Activated B cell treated with CpG ODN at 0.5 μM for 24 hours (primary cell): ENCODE data around the gene MPST. TPM values are rescaled to one million over a fixed set of nuclear protein-coding genes. Genes with fewer than 3 reads are reported as not detected.

Source experiments
- ATAC-seq: fragments of 200-7000 bp; cut with Tn5 transposase; one replicate; pipeline ENCODE4 v1.10.0; 2021; ENCODE audit warnings: low read depth, mild to moderate bottlenecking, moderate library complexity
- CTCF ChIA-PET: fragments of 350-600 bp; sonication (Branson Sonifier 250); formaldehyde crosslinking; loops from one replicate; lab custom pipeline; 2021; ENCODE audit warnings: antibody characterized with exemption; lab: Charles Lee
- POLR2A ChIA-PET: fragments of 350-600 bp; sonication (Branson Sonifier 250); formaldehyde crosslinking; loops from one replicate; lab custom pipeline; 2021; ENCODE audit warnings: antibody characterized with exemption; lab: Charles Lee
- DNase-seq: peaks from one replicate; pipeline ENCODE4 v3.0.0; 2022
- H3K27ac Mint-ChIP-seq: one replicate; pipeline ENCODE4 v1.8.0; 2020; ENCODE audit warnings: mixed read lengths
- H3K27me3 Mint-ChIP-seq: one replicate; pipeline ENCODE4 v1.8.0; 2021; ENCODE audit warnings: mixed read lengths
- H3K36me3 Mint-ChIP-seq: one replicate; pipeline ENCODE4 v1.8.0; 2021; ENCODE audit warnings: low read depth, mixed read lengths
- H3K4me1 Mint-ChIP-seq: one replicate; pipeline ENCODE4 v1.8.0; 2021; ENCODE audit warnings: mixed read lengths
- H3K4me3 Mint-ChIP-seq: one replicate; pipeline ENCODE4 v1.8.0; 2020; ENCODE audit warnings: mild to moderate bottlenecking, mixed read lengths
- H3K9me3 Mint-ChIP-seq: one replicate; pipeline ENCODE4 v1.8.0; 2020; ENCODE audit warnings: mixed read lengths
- CTCF ChIP-seq: fragments of 200-600 bp; IDR thresholded peaks from one replicate; pipeline ENCODE4 v1.8.0; 2022; ENCODE audit warnings: antibody characterized with exemption, mild to moderate bottlenecking
- intact Hi-C: fragments of 100-400 bp; cut with micrococcal nuclease; formaldehyde crosslinking; loops from one replicate; pipeline ENCODE4 v1.15.1; 2024
- total RNA-seq: library from RNA; stranded (reverse); gene quantifications from 2 replicates; pipeline ENCODE4 v1.2.3, GENCODE V29; 2022

MPST gene
- total RNA-seq, 1 donor from 2014 or later = 15.6 TPM

- Mint-ChIP-seq H3K36me3 (peaks cover 46% of the 10 kb centered on the region), H3K4me3 (no peak overlapping the region), H3K4me1 (no peaks in the 10 kb centered on the region), H3K27ac (no peak overlapping the region), H3K27me3 (no peaks in the 10 kb centered on the region), H3K9me3 (no peaks in the 10 kb centered on the region)
- ChIA-PET POLR2A (interaction anchor here (0.5 kb wide), 1 partner anchor 530 kb away, joined by 6 read pairs; no protein-coding TSS in a partner anchor), CTCF (no interaction called here)
- intact Hi-C loops = no loop called here
- no peak for TF ChIP-seq CTCF
- ATAC-seq (no peak), DNase-seq (no peak)
Observed at GRCh38 chr22:37060801-37061610, 41.5 kb downstream of the MPST start.

- POLR2A ChIA-PET = interaction anchor here (0.5 kb wide), 1 partner anchor 531 kb away, joined by 6 read pairs; no protein-coding TSS in a partner anchor
- no peaks in the 10 kb centered on the region for H3K4me1 Mint-ChIP-seq
Observed at GRCh38 chr22:37061611-37062375, 42.3 kb downstream of the MPST start.

GRCh38 chr22:37062376-37062675 lies 42.8 kb downstream of the MPST start:
- CTCF ChIA-PET = no interaction called here
- POLR2A ChIA-PET = interaction anchor here (0.6 kb wide), 1 partner anchor 237 kb away, joined by 3 read pairs; no protein-coding TSS in a partner anchor
- H3K4me1 Mint-ChIP-seq = no peaks in the 10 kb centered on the region

More at GRCh38 chr22:37061611-37062375, 42.3 kb downstream of the MPST start:
- Mint-ChIP-seq H3K27ac (no peak overlapping the region), H3K9me3 (no peaks in the 10 kb centered on the region), H3K36me3 (peaks cover 39% of the 10 kb centered on the region), H3K27me3 (no peaks in the 10 kb centered on the region), H3K4me3 (no peak overlapping the region)
- DNase-seq (no peak), ATAC-seq (no peak)
- no peak for TF ChIP-seq CTCF
- intact Hi-C loops = no loop called here
- CTCF ChIA-PET = no interaction called here

GRCh38 chr22:37062702-37063381 lies 43.3 kb downstream of the MPST start:
- ATAC-seq (no peak), DNase-seq (no peak)
- Mint-ChIP-seq H3K9me3 (no peaks in the 10 kb centered on the region), H3K4me3 (no peak overlapping the region), H3K27me3 (peaks cover under 1% of the 10 kb centered on the region), H3K36me3 (peaks cover 30% of the 10 kb centered on the region), H3K27ac (no peak overlapping the region), H3K4me1 (no peaks in the 10 kb centered on the region)
- intact Hi-C loops = no loop called here
- ChIA-PET POLR2A (interaction anchor here (0.6 kb wide), 1 partner anchor 236 kb away, joined by 3 read pairs; no protein-coding TSS in a partner anchor), CTCF (interaction anchor here (1.2 kb wide), 1 partner anchor 8 kb away, joined by 3 read pairs; no protein-coding TSS in a partner anchor)
- no peak for TF ChIP-seq CTCF

More at GRCh38 chr22:37062376-37062675, 42.8 kb downstream of the MPST start:
- Mint-ChIP-seq H3K27ac (no peak overlapping the region), H3K9me3 (no peaks in the 10 kb centered on the region), H3K4me3 (no peak overlapping the region), H3K36me3 (peaks cover 35% of the 10 kb centered on the region), H3K27me3 (no peaks in the 10 kb centered on the region)
- DNase-seq (no peak), ATAC-seq (no peak)
- intact Hi-C loops = no loop called here
- TF ChIP-seq CTCF = no peak
